HEK293 (cell line): ENCODE data around the gene RND1.
A peak's percentile ranks its signal among the peaks of the same experiment; 100 is the strongest.

ENCODE experiments used
- CTCF ChIA-PET: fragments of 350-600 bp; formaldehyde crosslinking; extraction: SDS; loops from one replicate; lab custom pipeline; 2021; ENCODE audit warnings: antibody characterized with exemption; lab: Yijun Ruan, JAX
- POLR2A ChIA-PET: fragments of 300-600 bp; formaldehyde crosslinking; extraction: SDS; loops from one replicate; lab custom pipeline; 2020; ENCODE audit warnings: antibody characterized with exemption, inconsistent platforms; lab: Yijun Ruan, JAX
- H3K27ac ChIP-seq: fragments of 200-500 bp; sonication (Bioruptor generic); 2 replicates; pipeline ENCODE4 v1.5.1; 2014; ENCODE audit warnings: low read depth, low read length, control low read depth, inconsistent platforms; ENCODE audit errors: extremely low read depth
- H3K36me3 ChIP-seq, 2 experiments: fragments of 200-500 bp in 1 of 2; sonication (Bioruptor generic) in 1 of 2; 1 replicate in 1 of 2; 2 replicates in 1 of 2; pipeline ENCODE4 v1.5.1; 2014 to 2017; ENCODE audit warnings: inconsistent platforms in 2 of 2, low read length in 2 of 2; ENCODE audit not compliant: control insufficient read depth in 2 of 2, insufficient read depth in 1 of 2
- H3K4me1 ChIP-seq: fragments of 200-500 bp; sonication (Bioruptor generic); 2 replicates; pipeline ENCODE4 v1.5.1; 2014; ENCODE audit warnings: mild to moderate bottlenecking, low read length, inconsistent platforms; ENCODE audit not compliant: control insufficient read depth, insufficient read depth
- H3K4me3 ChIP-seq: 2 replicates; pipeline ENCODE4 v1.5.1; 2011; ENCODE audit warnings: low read depth, mild to moderate bottlenecking, control low read depth, low read length, moderate library complexity
- H3K9me3 ChIP-seq: fragments of 200-500 bp; sonication (Bioruptor generic); 2 replicates; pipeline ENCODE4 v1.5.1; 2014; ENCODE audit warnings: low read depth, low read length, inconsistent platforms; ENCODE audit not compliant: control insufficient read depth, insufficient read depth
- CTCF ChIP-seq: fragments of 450-650 bp; formaldehyde crosslinking; IDR thresholded peaks from 2 replicates; pipeline ENCODE4 v1.5.1; 2016; ENCODE audit warnings: missing biosample characterization, missing genetic modification characterization
- GLIS2 ChIP-seq: fragments of 450-650 bp; formaldehyde crosslinking; IDR thresholded peaks from 2 replicates; pipeline ENCODE4 v1.5.1; 2016; ENCODE audit warnings: missing biosample characterization, missing genetic modification characterization
- KLF10 ChIP-seq: fragments of 450-650 bp; IDR thresholded peaks from 2 replicates; pipeline ENCODE4 v1.5.1; 2018; ENCODE audit warnings: missing biosample characterization, mild to moderate bottlenecking, missing genetic modification characterization
- KLF17 ChIP-seq: fragments of 450-650 bp; formaldehyde crosslinking; IDR thresholded peaks from 2 replicates; pipeline ENCODE4 v1.5.1; 2016; ENCODE audit warnings: missing biosample characterization, missing genetic modification characterization
- PRDM10 ChIP-seq: fragments of 450-650 bp; formaldehyde crosslinking; IDR thresholded peaks from 2 replicates; pipeline ENCODE4 v1.5.1; 2016; ENCODE audit warnings: missing biosample characterization, missing genetic modification characterization
- SCRT2 ChIP-seq: fragments of 450-650 bp; formaldehyde crosslinking; IDR thresholded peaks from 2 replicates; pipeline ENCODE4 v1.5.1; 2016; ENCODE audit warnings: missing biosample characterization, missing genetic modification characterization
- ZBTB1 ChIP-seq: fragments of 450-650 bp; formaldehyde crosslinking; IDR thresholded peaks from 2 replicates; pipeline ENCODE4 v1.5.1; 2016; ENCODE audit warnings: missing biosample characterization, missing genetic modification characterization
- ZBTB17 ChIP-seq: fragments of 450-650 bp; formaldehyde crosslinking; IDR thresholded peaks from 2 replicates; pipeline ENCODE4 v1.5.1; 2016; ENCODE audit warnings: missing biosample characterization, missing genetic modification characterization
- ZFHX2 ChIP-seq: fragments of 450-650 bp; formaldehyde crosslinking; conservative IDR thresholded peaks from 2 replicates; pipeline ENCODE4 v1.5.1; 2016; ENCODE audit warnings: missing biosample characterization, missing genetic modification characterization
- ZNF132 ChIP-seq: fragments of 450-650 bp; formaldehyde crosslinking; IDR thresholded peaks from 2 replicates; pipeline ENCODE4 v1.5.1; 2017; ENCODE audit warnings: missing biosample characterization, missing genetic modification characterization, borderline replicate concordance
- ZNF148 ChIP-seq: fragments of 450-650 bp; formaldehyde crosslinking; IDR thresholded peaks from 2 replicates; pipeline ENCODE4 v1.5.0; 2017; ENCODE audit warnings: missing biosample characterization, missing genetic modification characterization, borderline replicate concordance
- ZNF155 ChIP-seq: fragments of 450-650 bp; formaldehyde crosslinking; IDR thresholded peaks from 2 replicates; pipeline ENCODE4 v1.5.1; 2016; ENCODE audit warnings: missing biosample characterization, missing genetic modification characterization
- ZNF23 ChIP-seq: fragments of 450-650 bp; formaldehyde crosslinking; IDR thresholded peaks from 2 replicates; pipeline ENCODE4 v1.5.1; 2016; ENCODE audit warnings: missing biosample characterization, missing genetic modification characterization, borderline replicate concordance
- ZNF302 ChIP-seq: fragments of 450-650 bp; formaldehyde crosslinking; IDR thresholded peaks from 2 replicates; pipeline ENCODE4 v1.5.1; 2016; ENCODE audit warnings: missing biosample characterization, missing genetic modification characterization, low read depth
- ZNF324 ChIP-seq: fragments of 450-650 bp; formaldehyde crosslinking; IDR thresholded peaks from 2 replicates; pipeline ENCODE4 v1.5.1; 2016; ENCODE audit warnings: missing biosample characterization, missing genetic modification characterization
- ZNF433 ChIP-seq: fragments of 450-650 bp; formaldehyde crosslinking; IDR thresholded peaks from 2 replicates; pipeline ENCODE4 v1.5.1; 2016; ENCODE audit warnings: missing biosample characterization, missing genetic modification characterization, low read depth
- ZNF449 ChIP-seq: fragments of 450-650 bp; formaldehyde crosslinking; IDR thresholded peaks from 2 replicates; pipeline ENCODE4 v1.5.1; 2017; ENCODE audit warnings: missing biosample characterization, mild to moderate bottlenecking, missing genetic modification characterization, moderate library complexity
- ZNF600 ChIP-seq: fragments of 450-650 bp; formaldehyde crosslinking; IDR thresholded peaks from 2 replicates; pipeline ENCODE4 v1.5.1; 2016; ENCODE audit warnings: missing biosample characterization, missing genetic modification characterization
- ZNF621 ChIP-seq: fragments of 450-650 bp; formaldehyde crosslinking; IDR thresholded peaks from 2 replicates; pipeline ENCODE4 v1.5.1; 2017; ENCODE audit warnings: missing biosample characterization, missing genetic modification characterization
- ZNF654 ChIP-seq: fragments of 450-650 bp; formaldehyde crosslinking; IDR thresholded peaks from 2 replicates; pipeline ENCODE4 v1.5.1; 2016; ENCODE audit warnings: low read depth, missing biosample characterization, missing genetic modification characterization
- ZNF76 ChIP-seq: fragments of 450-650 bp; formaldehyde crosslinking; IDR thresholded peaks from 2 replicates; pipeline ENCODE4; 2016; ENCODE audit warnings: low read depth, missing biosample characterization, missing genetic modification characterization, borderline replicate concordance
- ZNF768 ChIP-seq: fragments of 450-650 bp; formaldehyde crosslinking; IDR thresholded peaks from 2 replicates; pipeline ENCODE4 v1.5.1; 2018; ENCODE audit warnings: missing biosample characterization, mild to moderate bottlenecking, missing genetic modification characterization
- ZXDB ChIP-seq: fragments of 450-650 bp; formaldehyde crosslinking; IDR thresholded peaks from 2 replicates; pipeline ENCODE4 v1.5.1; 2016; ENCODE audit warnings: missing biosample characterization, missing genetic modification characterization

The RND1 gene

GRCh38 chr12:48852734-48853688 is 12.7 kb downstream of the RND1 start (continued):
- TF ChIP-seq ZBTB17, result peak; percentile 71
- TF ChIP-seq ZNF302, result no peak
- peak; percentile 53; the same call in 1 of the 2 replicates for TF ChIP-seq SCRT2 (tag by site-specific recombination)
- no peak for TF ChIP-seq ZXDB
- no peak for TF ChIP-seq KLF17 (tag by site-specific recombination)
- TF ChIP-seq ZNF23 (tag by site-specific recombination), result no peak
- TF ChIP-seq ZNF449, result peak; percentile 11; the same call in 1 of the 2 replicates
- 0 out of 2 replicates have a peak, but pooled peaks have one; percentile 13 for TF ChIP-seq KLF10 (tag by site-specific recombination)
- TF ChIP-seq ZNF155 (tag by site-specific recombination), result no peak
- peak; percentile 61; the same call in 1 of the 2 replicates for TF ChIP-seq CTCF (tag by site-specific recombination)
- TF ChIP-seq ZNF600 (tag by site-specific recombination), result 0 out of 2 replicates have a peak, but pooled peaks have one; percentile 21
- TF ChIP-seq ZNF433 (tag by site-specific recombination), result no peak
- no peak for TF ChIP-seq ZNF132 (tag by site-specific recombination)
- peak; percentile 85 for TF ChIP-seq ZNF654 (tag by site-specific recombination)
- TF ChIP-seq ZBTB1 (tag by site-specific recombination), result no peak

- ChIA-PET POLR2A (interaction anchor here (0.6 to 3.3 kb wide), 24 partner anchors 9 to 470 kb away, joined by 3 to 48 read pairs (median 5); partner anchors contain the start of genes ADCY6, ARF3, KANSL2 and RND1), CTCF (interaction anchor here (0.6 to 11.8 kb wide), 37 partner anchors 10 to 267 kb away, joined by 3 to 301 read pairs (median 8); partner anchors contain the start of genes FKBP11, RND1, WNT1 and WNT10B)
- peak within 1 kb of the TSS; percentile 96 for H3K4me3 ChIP-seq
- H3K36me3 ChIP-seq, result peaks cover 13 to 21% of the 10 kb centered on the region in 2 experiments; a peak in 2 of 3 replicates
- H3K27ac ChIP-seq, result peak within 1 kb of the TSS; percentile 79
- no peaks in the 10 kb centered on the region for H3K9me3 ChIP-seq
- H3K4me1 ChIP-seq, result peaks cover 4% of the 10 kb centered on the region
- TF ChIP-seq ZNF324 (tag by site-specific recombination) (peak; percentile 71; the same call in 1 of the 2 replicates), ZNF768 (tag by site-specific recombination) (no peak), ZNF148 (no peak), GLIS2 (tag by site-specific recombination) (peak; percentile 92), ZFHX2 (tag by site-specific recombination) (peak; percentile 49), ZNF76 (tag by site-specific recombination) (peak; percentile 100), PRDM10 (tag by site-specific recombination) (peak; percentile 81; the same call in 1 of the 2 replicates), ZNF621 (no peak), ZNF654 (tag by site-specific recombination) (no peak)
Observed at GRCh38 chr12:48851883-48852733, 13.6 kb downstream of the RND1 start, which contains the start of gene DDX23. TSS of gene DDX23 (minus strand) at chr12:48852163. CDS start at chr12:48845782, 6,381 bp downstream.
